CD4-positive, alpha-beta memory T cell (primary cell): Measurements from ENCODE around the gene TJP3. TPM values are rescaled to one million over a fixed set of nuclear protein-coding genes. Genes with fewer than 3 reads are reported as not detected.

Experiments
- CTCF ChIA-PET: fragments of 350-600 bp; sonication (Branson Sonifier 250); formaldehyde crosslinking; loops from one replicate; lab custom pipeline; 2021; ENCODE audit warnings: inconsistent platforms; ENCODE audit not compliant: partially characterized antibody; lab: Charles Lee
- POLR2A ChIA-PET: fragments of 350-600 bp; sonication (Branson Sonifier 250); formaldehyde crosslinking; loops from one replicate; lab custom pipeline; 2021; ENCODE audit not compliant: partially characterized antibody; lab: Charles Lee
- DNase-seq, 5 donors: peaks; one replicate each; pipeline versions ENCODE4 v3.0.0 to v3.0.0-alpha.2; 2020 to 2022; ENCODE audit warnings: mixed read lengths in 1 of 5
- H3K27ac ChIP-seq: one replicate; pipeline ENCODE4 v1.7.0; 2013; ENCODE audit warnings: low read depth, low read length
- H3K27me3 ChIP-seq: 2 replicates; pipeline ENCODE4 v1.7.0; 2013; ENCODE audit warnings: mild to moderate bottlenecking, low read length, moderate library complexity; ENCODE audit not compliant: insufficient read depth
- H3K36me3 ChIP-seq: 2 replicates; pipeline ENCODE4 v1.7.0; 2013; ENCODE audit warnings: mild to moderate bottlenecking, low read length, moderate library complexity; ENCODE audit not compliant: insufficient read depth
- H3K4me1 ChIP-seq: 2 replicates; pipeline ENCODE4 v1.7.0; 2013; ENCODE audit warnings: mild to moderate bottlenecking, low read length, moderate library complexity; ENCODE audit not compliant: insufficient read depth
- H3K4me3 ChIP-seq, 2 donors: one replicate each; pipeline ENCODE4 v1.7.0; 2013; ENCODE audit warnings: low read length in 2 of 2, mild to moderate bottlenecking in 1 of 2
- H3K9me3 ChIP-seq, 2 donors: one replicate each; pipeline ENCODE4 v1.7.0; 2013; ENCODE audit warnings: low read length in 2 of 2, control low read depth in 1 of 2; ENCODE audit not compliant: control insufficient read depth in 1 of 2
- H3K27ac Mint-ChIP-seq, 7 donors: one replicate each; pipeline ENCODE4 v1.8.0; 2020 to 2021; ENCODE audit warnings: mixed read lengths in 7 of 7, mild to moderate bottlenecking in 6 of 7, inconsistent platforms in 3 of 7, moderate library complexity in 3 of 7
- H3K27me3 Mint-ChIP-seq, 2 donors: one replicate each; pipeline ENCODE4 v1.8.0; 2020 to 2021; ENCODE audit warnings: mixed read lengths in 2 of 2
- H3K36me3 Mint-ChIP-seq, 2 donors: one replicate each; pipeline ENCODE4 v1.8.0; 2020 to 2021; ENCODE audit warnings: mixed read lengths in 2 of 2, inconsistent platforms in 1 of 2, mild to moderate bottlenecking in 1 of 2
- H3K4me1 Mint-ChIP-seq, 4 donors: one replicate each; pipeline ENCODE4 v1.8.0; 2020 to 2021; ENCODE audit warnings: mixed read lengths in 4 of 4, mild to moderate bottlenecking in 1 of 4
- H3K4me3 Mint-ChIP-seq, 8 donors: one replicate each; pipeline ENCODE4 v1.8.0; 2020 to 2021; ENCODE audit warnings: mixed read lengths in 8 of 8, mild to moderate bottlenecking in 7 of 8, moderate library complexity in 6 of 8, inconsistent platforms in 3 of 8
- H3K9me3 Mint-ChIP-seq, 8 donors: one replicate each; pipeline ENCODE4 v1.8.0; 2020 to 2021; ENCODE audit warnings: mixed read lengths in 8 of 8, mild to moderate bottlenecking in 5 of 8, inconsistent platforms in 3 of 8, moderate library complexity in 1 of 8
- intact Hi-C: fragments of 100-400 bp; cut with micrococcal nuclease; formaldehyde crosslinking; loops from one replicate; pipeline ENCODE4 v1.15.1; 2023
- polyA plus RNA-seq, 2 donors: library from polyadenylated mRNA; unstranded; fragments of 300-500 nt; fragmentation: Illumina TruSeq; gene quantifications; one replicate each; pipeline ENCODE4 v1.2.3, GENCODE V29; 2021
- total RNA-seq, 2 experiments: library from RNA; stranded (reverse); gene quantifications; one replicate each; pipeline ENCODE4 v1.2.3, GENCODE V29; 2021

The TJP3 gene
- total and polyA plus RNA-seq, 4 experiments from 2014 or later: 17.6 to 23.4 (median 20.6) TPM

GRCh38 chr19:3768748-3769099 is 60.5 kb downstream of the TJP3 start:
- H3K9me3 ChIP-seq: no peaks in the 10 kb centered on the region
- Mint-ChIP-seq H3K4me3 (peak overlapping the region in 1 of 8 donors; percentile 25), H3K4me1 (peaks cover 2 to 9% (median 7%) of the 10 kb centered on the region in 4 donors), H3K9me3 (no peaks in the 10 kb centered on the region), H3K27me3 (no peaks in the 10 kb centered on the region), H3K36me3 (peaks cover 14 to 17% of the 10 kb centered on the region in 2 donors), H3K27ac (peak overlapping the region in 1 of 7 donors; percentile 24)
- DNase-seq: peak in 1 of 5 donors; percentile 7
- POLR2A ChIA-PET: no interaction called here
- H3K4me1 ChIP-seq: no peaks in the 10 kb centered on the region
- CTCF ChIA-PET: interaction anchor here (1.2 kb wide), 1 partner anchor 53 kb away, joined by 3 read pairs; no protein-coding TSS in a partner anchor
- peaks cover 19% of the 10 kb centered on the region for H3K36me3 ChIP-seq
- H3K4me3 ChIP-seq: no peak overlapping the region
- no peak overlapping the region for H3K27ac ChIP-seq
- H3K27me3 ChIP-seq: no peaks in the 10 kb centered on the region
- intact Hi-C loops: no loop called here

GRCh38 chr19:3769494-3769893 is 61.3 kb downstream of the TJP3 start:
- no peaks in the 10 kb centered on the region for H3K9me3 ChIP-seq
- CTCF ChIA-PET: interaction anchor here (1.2 kb wide), 1 partner anchor 52 kb away, joined by 3 read pairs; no protein-coding TSS in a partner anchor
- POLR2A ChIA-PET: no interaction called here
- no peaks in the 10 kb centered on the region for H3K9me3 Mint-ChIP-seq
- DNase-seq: peak in 1 of 5 donors; percentile 30
- H3K36me3 ChIP-seq: peaks cover 19% of the 10 kb centered on the region
- intact Hi-C loops: no loop called here
- peaks cover 4 to 9% (median 7%) of the 10 kb centered on the region in 4 donors for H3K4me1 Mint-ChIP-seq
- no peaks in the 10 kb centered on the region for H3K27me3 Mint-ChIP-seq
- no peak overlapping the region for H3K4me3 ChIP-seq
- no peak overlapping the region for H3K4me3 Mint-ChIP-seq
- peaks cover 14 to 17% of the 10 kb centered on the region in 2 donors for H3K36me3 Mint-ChIP-seq
- no peak overlapping the region for H3K27ac ChIP-seq
- H3K27me3 ChIP-seq: no peaks in the 10 kb centered on the region
- H3K4me1 ChIP-seq: no peaks in the 10 kb centered on the region
- H3K27ac Mint-ChIP-seq: no peak overlapping the region

- Mint-ChIP-seq H3K27me3 (no peaks in the 10 kb centered on the region), H3K27ac (peak overlapping the region in 2 of 7 donors; percentile 52 to 65), H3K9me3 (no peaks in the 10 kb centered on the region), H3K4me1 (peaks cover 4 to 9% (median 7%) of the 10 kb centered on the region in 4 donors), H3K36me3 (peaks cover 14 to 17% of the 10 kb centered on the region in 2 donors), H3K4me3 (no peak overlapping the region)
- intact Hi-C loops: no loop called here
- H3K9me3 ChIP-seq: no peaks in the 10 kb centered on the region
- H3K27me3 ChIP-seq: no peaks in the 10 kb centered on the region
- POLR2A ChIA-PET: interaction anchor here (0.8 to 1.9 kb wide), 2 partner anchors 8 to 9 kb away, joined by 3 to 5 read pairs; partner anchors contain the start of genes APBA3 and MRPL54
- H3K36me3 ChIP-seq: peaks cover 14% of the 10 kb centered on the region
- H3K27ac ChIP-seq: no peak overlapping the region
- no peaks in the 10 kb centered on the region for H3K4me1 ChIP-seq
- peak in 1 of 5 donors; percentile 36 for DNase-seq
- CTCF ChIA-PET: interaction anchor here (1.9 kb wide), 1 partner anchor 8 kb away, joined by 5 read pairs; the partner anchor contains the start of gene MRPL54
- H3K4me3 ChIP-seq: no peak overlapping the region
Measured at GRCh38 chr19:3770136-3770999, 62.2 kb downstream of the TJP3 start.

- no peaks in the 10 kb centered on the region for H3K27me3 Mint-ChIP-seq
- POLR2A ChIA-PET: interaction anchor here (0.8 to 1.9 kb wide), 2 partner anchors 8 to 10 kb away, joined by 3 to 5 read pairs; partner anchors contain the start of genes APBA3 and MRPL54
- DNase-seq: peak in 1 of 5 donors; percentile 29
- intact Hi-C loops: no loop called here
- Histone ChIP-seq H3K27ac (no peak overlapping the region), H3K9me3 (no peaks in the 10 kb centered on the region), H3K27me3 (no peaks in the 10 kb centered on the region), H3K36me3 (peaks cover 14% of the 10 kb centered on the region), H3K4me3 (no peak overlapping the region), H3K4me1 (no peaks in the 10 kb centered on the region)
- peaks cover 4 to 7% (median 6%) of the 10 kb centered on the region in 4 donors for H3K4me1 Mint-ChIP-seq
- H3K36me3 Mint-ChIP-seq: peaks cover 13 to 14% of the 10 kb centered on the region in 2 donors
- no peak overlapping the region for H3K4me3 Mint-ChIP-seq
- H3K9me3 Mint-ChIP-seq: no peaks in the 10 kb centered on the region
- CTCF ChIA-PET: interaction anchor here (1.9 kb wide), 1 partner anchor 8 kb away, joined by 5 read pairs; the partner anchor contains the start of gene MRPL54
- H3K27ac Mint-ChIP-seq: peak overlapping the region in 1 of 7 donors; percentile 49
Measured at GRCh38 chr19:3771000-3771905, 63.1 kb downstream of the TJP3 start.

GRCh38 chr19:3771906-3772455 is 63.8 kb downstream of the TJP3 start, which contains the start of gene RAX2:
Gene RAX2, minus strand, starts transcription at chr19:3772228. Its CDS starts 486 bp downstream, at chr19:3771742.
- peaks cover 0 to 2% (median under 1%) of the 10 kb centered on the region in 4 donors for H3K4me1 Mint-ChIP-seq
- intact Hi-C loops: no loop called here
- H3K4me3 ChIP-seq: no peak within 1 kb of the TSS
- H3K36me3 ChIP-seq: peaks cover 8% of the 10 kb centered on the region
- no peak within 1 kb of the TSS for H3K4me3 Mint-ChIP-seq
- no peak within 1 kb of the TSS for H3K27ac ChIP-seq
- ChIA-PET POLR2A (interaction anchor here (0.7 to 1.9 kb wide), 3 partner anchors 9 to 263 kb away, joined by 3 to 5 read pairs (median 3); partner anchors contain the start of gene MRPL54), CTCF (interaction anchor here (1.9 kb wide), 1 partner anchor 9 kb away, joined by 5 read pairs; the partner anchor contains the start of gene MRPL54)
- H3K27me3 ChIP-seq: no peaks in the 10 kb centered on the region
- H3K27me3 Mint-ChIP-seq: no peaks in the 10 kb centered on the region
- H3K4me1 ChIP-seq: no peaks in the 10 kb centered on the region
- peak within 1 kb of the TSS in 2 of 7 donors; percentile 49 to 72 for H3K27ac Mint-ChIP-seq
- H3K9me3 Mint-ChIP-seq: no peaks in the 10 kb centered on the region
- peak in 1 of 5 donors; percentile 20 for DNase-seq
- peaks cover 8 to 9% of the 10 kb centered on the region in 2 donors for H3K36me3 Mint-ChIP-seq
- no peaks in the 10 kb centered on the region for H3K9me3 ChIP-seq

GRCh38 chr19:3773814-3774515 is 65.8 kb downstream of the TJP3 start:
- H3K4me3 ChIP-seq: no peak overlapping the region
- no peaks in the 10 kb centered on the region for H3K4me1 ChIP-seq
- Mint-ChIP-seq H3K27me3 (no peaks in the 10 kb centered on the region), H3K4me3 (no peak overlapping the region), H3K4me1 (peaks cover 0 to 2% (median under 1%) of the 10 kb centered on the region in 4 donors), H3K9me3 (no peaks in the 10 kb centered on the region), H3K36me3 (peaks cover 5% of the 10 kb centered on the region in 2 donors), H3K27ac (peak overlapping the region in 3 of 7 donors; percentile 65 to 84 (median 71))
- no peaks in the 10 kb centered on the region for H3K27me3 ChIP-seq
- DNase-seq: peak in 1 of 5 donors; percentile 22
- no peaks in the 10 kb centered on the region for H3K36me3 ChIP-seq
- H3K27ac ChIP-seq: no peak overlapping the region
- ChIA-PET CTCF (interaction anchor here (0.9 kb wide), 1 partner anchor 48 kb away, joined by 3 read pairs; no protein-coding TSS in a partner anchor), POLR2A (interaction anchor here (2.3 kb wide), 1 partner anchor 12 kb away, joined by 11 read pairs; the partner anchor contains the start of genes APBA3 and MRPL54)
- H3K9me3 ChIP-seq: no peaks in the 10 kb centered on the region
- intact Hi-C loops: no loop called here
